Psoas muscle (tissue), 8 donors: Measurements from ENCODE around the gene FCHO1. TPM values are rescaled to one million over a fixed set of nuclear protein-coding genes. Genes with fewer than 3 reads are reported as not detected.

Experiments used
- ATAC-seq, 4 donors: fragments of 200-7000 bp; cut with Tn5 transposase; one replicate each; pipeline ENCODE4 v1.9.1; 2020; ENCODE audit warnings: moderate library complexity in 3 of 4, mild to moderate bottlenecking in 2 of 4
- DNase-seq, 2 donors: peaks; one replicate each; pipeline ENCODE4 v3.0.0-alpha.2; 2020
- H3K27ac ChIP-seq: fragments of 200-600 bp; one replicate; pipeline ENCODE4 v1.8.0; 2022
- H3K27me3 ChIP-seq, 3 donors: fragments of 200-600 bp in 1 of 3; one replicate each; pipeline versions ENCODE4 v1.6.1 to v1.8.0; 2013 to 2022; ENCODE audit warnings: low read length in 2 of 3, mild to moderate bottlenecking in 2 of 3, moderate library complexity in 1 of 3; ENCODE audit not compliant: insufficient read depth in 3 of 3
- H3K36me3 ChIP-seq, 2 donors: fragments of 200-600 bp in 1 of 2; one replicate each; pipeline versions ENCODE4 v1.6.1 to v1.8.0; 2013 to 2022; ENCODE audit warnings: low read depth in 1 of 2, mild to moderate bottlenecking in 1 of 2, moderate library complexity in 1 of 2; ENCODE audit not compliant: insufficient read depth in 1 of 2
- H3K4me1 ChIP-seq: fragments of 200-600 bp; one replicate; pipeline ENCODE4 v1.8.0; 2022
- H3K4me3 ChIP-seq: fragments of 200-600 bp; one replicate; pipeline ENCODE4 v1.8.0; 2022; ENCODE audit warnings: mild to moderate bottlenecking
- H3K9me3 ChIP-seq: fragments of 200-600 bp; one replicate; pipeline ENCODE4 v1.8.0; 2022
- CTCF ChIP-seq: fragments of 200-600 bp; IDR thresholded peaks from one replicate; pipeline ENCODE4 v1.8.0; 2022; ENCODE audit warnings: antibody characterized with exemption
- WGBS, 3 donors: extraction: QIAGEN DNeasy Blood & Tissue Kit; methylation state at CpG; one replicate each; pipeline versions ENCODE4 v1.1.6 to v1.1.7; 2013; 5-methylcytosine and 5-hydroxymethylcytosine counted together
- intact Hi-C, 2 donors: fragments of 100-400 bp; cut with DNase I; formaldehyde crosslinking; loops; one replicate each; pipeline versions ENCODE4 v1.11.0 to v1.14.2; 2022
- polyA plus RNA-seq, 3 donors: library from polyadenylated mRNA; stranded (reverse); fragments of 200-250 nt; gene quantifications; one replicate each; pipeline ENCODE4 v1.2.3, GENCODE V29; 2013
- total RNA-seq, 4 donors: library from RNA; stranded (reverse); fragmentation: NEBNext Ultra II Directional in 2 of 4; extraction: Animal tissue kit (Norgen Biotek cat#: 25700) in 2 of 4; gene quantifications; one replicate each; pipeline versions ENCODE4 v1.2.1 to v1.2.4, GENCODE V29; 2021 to 2023
- donor health status: healthy with polysubstance abuse.
- donor health status: DM: no; HTN: no; CAD: no; lungs with moderate emphysema.
- donor health status: Bipolar disorder and iron deficiency.
- donor health status: healthy.
- donor health status: DM: yes; HTN: yes; CAD: no.
- donor health status: DM: no; HTN: no; CAD: no.
- donor health status: DM: no; HTN: no; CAD: no.
- donor health status: DM: yes; HTN: yes; CAD: no.

Gene FCHO1
- total and polyA plus RNA-seq, 7 donors: 0.10 to 0.68 (median 0.36) TPM; not detected in 1

DNA sequence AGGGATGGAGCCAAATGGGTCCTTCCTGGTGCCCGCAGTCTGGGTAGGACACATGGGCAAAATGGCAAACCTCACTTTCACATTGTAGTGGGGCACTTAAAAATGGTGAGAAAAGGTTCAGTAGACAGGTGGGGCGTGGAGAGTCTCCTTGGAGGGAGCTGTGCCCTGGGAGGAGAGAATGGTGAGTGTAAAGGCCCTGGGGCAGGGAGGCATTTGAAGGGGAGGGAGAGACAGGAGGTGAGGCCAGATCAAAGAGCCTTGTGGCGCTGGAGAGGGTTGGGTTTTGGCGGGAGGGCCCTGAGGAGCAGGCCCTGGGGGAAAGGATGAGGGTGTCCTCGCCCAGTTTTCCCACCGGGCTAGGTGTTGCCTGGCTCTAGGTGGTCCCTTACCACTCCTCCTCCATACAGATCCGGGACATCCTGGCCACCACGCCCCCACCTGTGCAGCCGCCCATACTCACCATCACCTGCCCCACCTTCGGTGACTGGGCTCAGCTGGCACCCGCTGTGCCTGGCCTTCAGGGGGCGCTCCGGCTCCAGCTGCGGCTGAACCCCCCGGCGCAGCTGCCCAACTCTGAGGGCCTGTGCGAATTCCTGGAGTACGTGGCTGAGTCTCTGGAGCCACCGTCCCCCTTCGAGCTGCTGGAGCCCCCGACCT is 25.7 kb upstream of the FCHO1 start:
- Histone ChIP-seq H3K27ac (no peak overlapping the region), H3K4me3 (no peak overlapping the region), H3K27me3 (no peaks in the 10 kb centered on the region), H3K9me3 (no peaks in the 10 kb centered on the region), H3K4me1 (peaks cover 17% of the 10 kb centered on the region), H3K36me3 (peaks cover 7 to 82% of the 10 kb centered on the region in 2 donors)
- 87 to 88% (median 87%) methylated on average over 21 of the region's 21 CpGs for WGBS, 3 donors
- intact Hi-C loops: no loop called here
- ATAC-seq (no peak), DNase-seq (no peak)
- no peak for TF ChIP-seq CTCF

GRCh38 chr19:17726136-17726741 is 25.0 kb upstream of the FCHO1 start:
- no peak for ATAC-seq
- intact Hi-C loops: no loop called here
- no peak for DNase-seq

GRCh38 chr19:17726964-17727773 is 24.1 kb upstream of the FCHO1 start:
- H3K27me3 ChIP-seq: no peaks in the 10 kb centered on the region
- H3K27ac ChIP-seq: no peak overlapping the region
- ATAC-seq: no peak
- H3K4me1 ChIP-seq: peaks cover 3% of the 10 kb centered on the region
- H3K9me3 ChIP-seq: peaks cover 5% of the 10 kb centered on the region
- no peak for DNase-seq
- peaks cover 7 to 92% of the 10 kb centered on the region in 2 donors for H3K36me3 ChIP-seq
- intact Hi-C loops: no loop called here
- no peak for TF ChIP-seq CTCF
- WGBS, 3 donors: 86 to 89% (median 87%) methylated on average over 48 to 62 of the region's 62 CpGs
- H3K4me3 ChIP-seq: no peak overlapping the region

More at GRCh38 chr19:17726136-17726741, 25.0 kb upstream of the FCHO1 start:
- Histone ChIP-seq H3K9me3 (peaks cover 3% of the 10 kb centered on the region), H3K27ac (no peak overlapping the region), H3K4me3 (no peak overlapping the region), H3K27me3 (no peaks in the 10 kb centered on the region), H3K36me3 (peaks cover 7 to 89% of the 10 kb centered on the region in 2 donors), H3K4me1 (peaks cover 11% of the 10 kb centered on the region)
- 92 to 93% (median 93%) methylated on average over 51 to 59 of the region's 59 CpGs for WGBS, 3 donors
- no peak for TF ChIP-seq CTCF

DNA sequence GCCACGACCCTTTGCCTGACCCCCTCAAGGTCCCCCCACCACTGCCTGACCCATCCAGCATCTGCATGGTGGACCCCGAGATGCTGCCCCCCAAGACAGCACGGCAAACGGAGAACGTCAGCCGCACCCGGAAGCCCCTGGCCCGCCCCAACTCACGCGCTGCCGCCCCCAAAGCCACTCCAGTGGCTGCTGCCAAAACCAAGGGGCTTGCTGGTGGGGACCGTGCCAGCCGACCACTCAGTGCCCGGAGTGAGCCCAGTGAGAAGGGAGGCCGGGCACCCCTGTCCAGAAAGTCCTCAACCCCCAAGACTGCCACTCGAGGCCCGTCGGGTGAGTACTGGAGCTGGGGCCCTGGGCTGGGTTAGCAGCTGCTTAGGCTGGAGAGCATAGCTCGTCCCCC is 23.4 kb upstream of the FCHO1 start:
- Histone ChIP-seq H3K36me3 (peaks cover 7 to 97% of the 10 kb centered on the region in 2 donors), H3K9me3 (peaks cover 5% of the 10 kb centered on the region), H3K27me3 (no peaks in the 10 kb centered on the region), H3K4me3 (no peak overlapping the region), H3K4me1 (no peaks in the 10 kb centered on the region), H3K27ac (no peak overlapping the region)
- intact Hi-C loops: no loop called here
- DNase-seq (no peak), ATAC-seq (no peak)
- no peak for TF ChIP-seq CTCF
- WGBS, 3 donors: 90 to 94% (median 93%) methylated on average over 19 of the region's 19 CpGs
